GM19395 (cell line): Measurements from ENCODE around the gene DCLK2.
"Not testable (repeated sequence)": the region's sequence is repeated elsewhere in the genome, so short reads cannot be mapped to it uniquely, and the experiment has no call there.

Experiments
- ATAC-seq: cut with Tn5 transposase; IDR thresholded peaks from one replicate; pipeline ENCODE4 v1.9.1; 2021; ENCODE audit warnings: mild to moderate bottlenecking, moderate library complexity; ENCODE audit not compliant: unreplicated experiment

The DCLK2 gene

GRCh38 chr4:150197256-150197655 lies 119.0 kb downstream of the DCLK2 start:
- ATAC-seq = not testable (repeated sequence)

GRCh38 chr4:150199056-150199455 lies 120.8 kb downstream of the DCLK2 start:
- ATAC-seq = no peak

GRCh38 chr4:150205016-150205415 lies 126.8 kb downstream of the DCLK2 start:
- ATAC-seq = no peak

- no peak for ATAC-seq
Observed at GRCh38 chr4:150206265-150206664, 128.0 kb downstream of the DCLK2 start.

GRCh38 chr4:150206954-150207353 lies 128.7 kb downstream of the DCLK2 start:
- ATAC-seq = no peak

- no peak for ATAC-seq
Observed at GRCh38 chr4:150207871-150208270, 129.6 kb downstream of the DCLK2 start.

- no peak for ATAC-seq
Observed at GRCh38 chr4:150209140-150209829, 131.0 kb downstream of the DCLK2 start.

- no peak for ATAC-seq
Observed at GRCh38 chr4:150211016-150211415, 132.8 kb downstream of the DCLK2 start.

GRCh38 chr4:150211799-150212445 lies 133.7 kb downstream of the DCLK2 start:
- no peak for ATAC-seq

- no peak for ATAC-seq
Observed at GRCh38 chr4:150212485-150212884, 134.2 kb downstream of the DCLK2 start.

GRCh38 chr4:150212927-150213326 lies 134.7 kb downstream of the DCLK2 start:
- ATAC-seq = peak; percentile 62

- no peak for ATAC-seq
Observed at GRCh38 chr4:150215601-150216000, 137.4 kb downstream of the DCLK2 start.

- no peak for ATAC-seq
Observed at GRCh38 chr4:150216726-150217125, 138.5 kb downstream of the DCLK2 start.

GRCh38 chr4:150217192-150217591 lies 138.9 kb downstream of the DCLK2 start:
- no peak for ATAC-seq

- ATAC-seq = no peak
Observed at GRCh38 chr4:150217808-150218207, 139.6 kb downstream of the DCLK2 start.

GRCh38 chr4:150218447-150218846 lies 140.2 kb downstream of the DCLK2 start:
- ATAC-seq = no peak

- no peak for ATAC-seq
Observed at GRCh38 chr4:150219841-150220240, 141.6 kb downstream of the DCLK2 start.

GRCh38 chr4:150224896-150225591 lies 146.8 kb downstream of the DCLK2 start:
- no peak for ATAC-seq

- ATAC-seq = no peak
Observed at GRCh38 chr4:150229520-150229919, 151.3 kb downstream of the DCLK2 start.

GRCh38 chr4:150230561-150230960 lies 152.3 kb downstream of the DCLK2 start:
- no peak for ATAC-seq

GRCh38 chr4:150231107-150231770 lies 153.0 kb downstream of the DCLK2 start:
- no peak for ATAC-seq
